HG02943 (cell line): ENCODE results near the gene AMER1.
"Not testable (repeated sequence)": the region's sequence is repeated elsewhere in the genome, so short reads cannot be mapped to it uniquely, and the experiment has no call there.

Experiments
- ATAC-seq: cut with Tn5 transposase; IDR thresholded peaks from one replicate; pipeline ENCODE4 v1.9.1; 2021; ENCODE audit warnings: mild to moderate bottlenecking, low read depth, moderate library complexity; ENCODE audit not compliant: unreplicated experiment

Gene AMER1

GRCh38 chrX:64205441-64205734 lies at the start of gene AMER1:
TSS of gene AMER1 (minus strand) at chrX:64205708. CDS start at chrX:64193286, 12,422 bp downstream.
- ATAC-seq = peak; percentile 33

GRCh38 chrX:64230123-64230970 lies 24.8 kb upstream of the AMER1 start, which contains the start of gene ASB12:
TSS of gene ASB12 (minus strand) at chrX:64230607. CDS start at chrX:64225650, 4,957 bp downstream.
- no peak for ATAC-seq

- ATAC-seq = no peak
Measured at GRCh38 chrX:64229154-64229553, 23.6 kb upstream of the AMER1 start.

GRCh38 chrX:64218023-64218422 lies 12.5 kb upstream of the AMER1 start:
- no peak for ATAC-seq

GRCh38 chrX:64213989-64214388 lies 8.5 kb upstream of the AMER1 start:
- not testable (repeated sequence) for ATAC-seq

GRCh38 chrX:64206556-64207162 lies 1.2 kb upstream of the AMER1 start:
- no peak for ATAC-seq

- peak; percentile 86 for ATAC-seq
Measured at GRCh38 chrX:64205735-64206501, 410 bp upstream of the AMER1 start.

- peak; percentile 14 for ATAC-seq
Measured at GRCh38 chrX:64204701-64205440, 637 bp downstream of the AMER1 start.

- no peak for ATAC-seq
Measured at GRCh38 chrX:64204252-64204651, 1.3 kb downstream of the AMER1 start.

GRCh38 chrX:64202808-64203325 lies 2.6 kb downstream of the AMER1 start:
- ATAC-seq = no peak

- ATAC-seq = no peak
Measured at GRCh38 chrX:64198036-64198435, 7.5 kb downstream of the AMER1 start.

- ATAC-seq = no peak
Measured at GRCh38 chrX:64196606-64197005, 8.9 kb downstream of the AMER1 start.

GRCh38 chrX:64195862-64196261 lies 9.6 kb downstream of the AMER1 start:
- no peak for ATAC-seq

GRCh38 chrX:64192673-64193072 lies 12.8 kb downstream of the AMER1 start:
- no peak for ATAC-seq

GRCh38 chrX:64192040-64192439 lies 13.5 kb downstream of the AMER1 start:
- no peak for ATAC-seq

GRCh38 chrX:64191281-64192010 lies 14.1 kb downstream of the AMER1 start:
- ATAC-seq = no peak

- no peak for ATAC-seq
Measured at GRCh38 chrX:64190136-64190740, 15.3 kb downstream of the AMER1 start.

GRCh38 chrX:64188901-64189300 lies 16.6 kb downstream of the AMER1 start:
- ATAC-seq = no peak

- no peak for ATAC-seq
Measured at GRCh38 chrX:64187762-64188150, 17.8 kb downstream of the AMER1 start.
